Skin epidermis (tissue), 12 donors: ENCODE measurements around the gene TP63.
"Not testable (repeated sequence)": the region's sequence is repeated elsewhere in the genome, so short reads cannot be mapped to it uniquely, and the experiment has no call there.

ENCODE experiments used
- H3K27ac ChIP-seq, 21 experiments: fragments of 200-600 bp; sonication (generic) in 11 of 21; one replicate each; pipeline ENCODE4 v1.5.0; 2020; ENCODE audit warnings: mild to moderate bottlenecking in 3 of 21, inconsistent platforms in 2 of 21, moderate library complexity in 2 of 21
- H3K4me3 ChIP-seq, 7 experiments: fragments of 200-600 bp; sonication (generic) in 2 of 7; one replicate each; pipeline ENCODE4 v1.5.0; 2020; ENCODE audit warnings: inconsistent platforms in 2 of 7, mild to moderate bottlenecking in 2 of 7, moderate library complexity in 1 of 7

The TP63 gene

GRCh38 chr3:189631373-189631408, at the start of gene TP63:
Gene TP63, plus strand, starts transcription at chr3:189631389. Its CDS starts 127 bp downstream, at chr3:189631516.
- no peak within 1 kb of the TSS for H3K4me3 ChIP-seq
- peak within 1 kb of the TSS in 5 of 21 experiments; percentile 6 to 52 (median 20) for H3K27ac ChIP-seq

DNA sequence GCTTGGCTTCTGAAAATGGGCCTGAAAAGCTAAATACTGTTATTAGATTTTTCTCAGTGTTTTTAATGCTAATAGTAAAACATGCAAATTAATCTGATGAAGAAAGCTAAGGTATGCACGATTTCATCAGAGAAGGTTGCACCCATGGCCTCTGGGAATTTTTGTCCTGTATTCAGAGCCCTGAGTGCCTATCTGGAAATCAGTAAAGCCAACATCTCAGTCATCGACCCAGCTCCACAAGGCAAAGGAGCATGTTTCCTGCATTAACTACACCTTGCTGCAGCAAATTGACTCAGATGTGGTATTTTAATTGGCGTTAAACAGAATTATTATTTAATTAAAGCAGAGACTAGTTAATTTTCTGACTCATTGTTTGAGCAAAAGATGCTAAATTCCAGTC, 49.0 kb upstream of the TP63 start:
- Histone ChIP-seq H3K27ac (peak overlapping the region in 1 of 21 experiments; percentile 39), H3K4me3 (no peak overlapping the region)

- H3K4me3 ChIP-seq, result no peak overlapping the region
- peak overlapping the region in 5 of 21 experiments; percentile 1 to 73 (median 48) for H3K27ac ChIP-seq
Observed at GRCh38 chr3:189584645-189585044, 46.5 kb upstream of the TP63 start.

- H3K27ac ChIP-seq, result peak overlapping the region in 4 of 21 experiments; percentile 45 to 74 (median 51)
- H3K4me3 ChIP-seq, result no peak overlapping the region
Observed at GRCh38 chr3:189586941-189587663, 44.1 kb upstream of the TP63 start.

DNA sequence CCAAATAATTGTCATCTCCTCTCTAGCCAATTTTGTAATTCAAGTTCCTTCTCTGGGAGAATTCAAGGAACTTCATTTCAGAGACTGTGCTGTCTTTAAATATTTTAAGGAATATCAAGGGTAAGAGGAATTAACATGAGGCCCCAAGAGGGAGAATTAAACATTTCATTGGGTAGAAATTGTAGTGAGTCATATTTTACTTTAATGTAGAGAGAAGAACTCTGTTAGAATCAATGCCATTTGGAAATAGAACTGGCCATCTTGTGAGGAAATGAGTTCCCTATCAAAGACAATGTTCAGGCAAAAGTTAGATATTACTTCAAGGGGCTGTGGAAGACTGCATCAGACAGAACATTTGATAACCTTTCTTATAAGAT, 43.5 kb upstream of the TP63 start:
- Histone ChIP-seq H3K27ac (peak overlapping the region in 12 of 21 experiments; percentile 15 to 77 (median 47)), H3K4me3 (no peak overlapping the region)

GRCh38 chr3:189588070-189588469, 43.1 kb upstream of the TP63 start:
- peak overlapping the region in 13 of 21 experiments; percentile 15 to 77 (median 46) for H3K27ac ChIP-seq

GRCh38 chr3:189588475-189589178, 42.6 kb upstream of the TP63 start:
- no peak overlapping the region for H3K4me3 ChIP-seq
- H3K27ac ChIP-seq, result peak overlapping the region in 13 of 21 experiments; percentile 21 to 77 (median 49)

More at GRCh38 chr3:189588070-189588469, 43.1 kb upstream of the TP63 start:
- no peak overlapping the region for H3K4me3 ChIP-seq

GRCh38 chr3:189589179-189589569, 42.0 kb upstream of the TP63 start:
- peak overlapping the region in 9 of 21 experiments; percentile 26 to 77 (median 53) for H3K27ac ChIP-seq
- no peak overlapping the region for H3K4me3 ChIP-seq

- Histone ChIP-seq H3K4me3 (no peak overlapping the region), H3K27ac (no peak overlapping the region)
Observed at GRCh38 chr3:189590223-189590622, 41.0 kb upstream of the TP63 start.

DNA sequence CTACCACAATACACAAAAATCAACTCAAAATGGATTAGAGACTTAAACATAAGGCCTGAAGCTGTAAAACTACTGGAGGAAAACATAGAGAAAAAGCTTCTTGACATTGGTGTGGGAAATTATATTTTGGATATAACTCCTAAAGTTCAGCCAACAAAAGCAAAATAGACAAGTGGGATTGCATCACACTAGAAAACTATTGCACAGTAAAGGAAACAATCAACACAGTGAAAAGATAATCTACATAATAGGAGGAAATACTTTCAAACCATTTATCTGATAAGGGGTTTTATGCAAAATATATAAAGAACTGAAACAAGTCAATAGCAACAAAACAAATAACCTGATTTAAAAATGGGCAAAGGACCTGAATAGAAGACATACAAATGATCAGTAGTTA, 37.6 kb upstream of the TP63 start:
- Histone ChIP-seq H3K27ac (no peak overlapping the region), H3K4me3 (no peak overlapping the region)

DNA sequence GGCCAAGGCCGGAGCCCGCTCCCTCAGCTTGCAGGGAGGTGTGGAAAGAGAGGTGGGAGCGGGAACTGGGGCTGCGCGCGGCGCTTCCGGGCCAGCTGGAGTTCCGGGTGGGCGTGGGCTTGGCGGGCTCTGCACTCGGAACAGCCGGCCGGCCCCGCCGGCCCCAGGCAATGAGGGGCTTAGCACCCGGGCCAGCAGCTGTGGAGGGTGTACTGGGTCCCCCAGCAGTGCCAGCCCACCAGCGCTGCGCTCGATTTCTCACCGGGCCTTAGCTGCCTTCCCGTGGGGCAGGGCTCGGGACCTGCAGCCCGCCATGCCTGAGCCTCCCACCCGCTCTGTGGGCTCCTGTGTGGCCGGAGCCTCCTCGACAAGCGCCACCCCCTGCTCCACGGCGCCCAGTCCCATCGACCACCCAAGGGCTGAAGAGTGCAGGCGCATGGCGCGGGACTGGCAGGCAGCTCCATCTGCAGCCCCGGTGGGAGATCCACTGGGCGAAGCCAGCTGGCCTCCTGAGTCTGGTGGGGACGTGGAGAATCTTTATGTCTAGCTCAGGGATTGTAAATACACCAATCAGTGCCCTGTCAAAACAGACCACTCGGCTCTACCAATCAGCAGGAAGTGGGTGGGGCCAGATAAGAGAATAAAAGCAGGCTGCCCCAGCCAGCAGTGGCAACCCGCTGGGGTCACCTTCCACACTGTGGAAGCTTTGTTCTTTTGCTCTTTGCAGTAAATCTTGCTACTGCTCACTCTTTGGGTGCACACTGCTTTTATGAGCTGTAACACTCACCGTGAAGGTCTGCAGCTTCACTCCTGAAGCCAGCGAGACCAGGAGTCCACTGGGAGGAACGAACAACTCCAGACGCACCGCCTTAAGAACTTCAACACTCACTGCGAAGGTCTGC, 34.9 kb upstream of the TP63 start:
- H3K27ac ChIP-seq, H3K4me3 ChIP-seq: not testable (repeated sequence)

- Histone ChIP-seq H3K4me3 (no peak overlapping the region), H3K27ac (no peak overlapping the region)
Observed at GRCh38 chr3:189597918-189598317, 33.3 kb upstream of the TP63 start.

DNA sequence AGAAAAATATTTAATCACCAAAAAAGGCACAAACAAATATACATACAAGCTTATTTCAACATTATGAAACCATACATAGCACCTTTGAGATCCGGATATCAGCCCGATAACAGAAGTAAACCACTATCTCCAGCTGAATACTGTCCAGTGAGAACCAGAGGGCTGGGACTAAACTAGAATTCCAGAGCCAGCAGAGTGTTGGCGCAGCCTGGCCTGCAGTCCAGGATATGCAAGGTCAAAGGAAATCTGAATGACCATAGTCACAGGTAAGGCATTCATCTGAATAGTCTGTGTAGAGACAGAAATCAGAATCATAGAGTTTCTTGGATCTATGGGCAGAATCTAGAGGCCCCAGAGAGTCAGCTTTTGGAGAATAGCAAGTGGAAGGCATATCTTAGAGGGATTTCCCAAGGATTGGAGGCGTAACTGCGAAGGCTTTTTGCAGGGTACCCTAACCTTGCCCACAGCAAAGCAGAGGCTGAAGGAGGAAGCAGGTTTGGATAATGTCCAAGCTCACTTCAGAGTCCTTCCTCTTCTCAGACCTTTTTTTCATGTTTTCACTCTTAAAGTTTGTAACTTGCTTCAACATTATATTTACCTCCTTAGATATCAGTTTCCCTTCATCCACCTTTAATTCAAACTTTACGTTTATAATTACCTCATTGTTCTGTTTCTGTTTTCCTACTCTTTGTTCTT, 32.5 kb upstream of the TP63 start:
- no peak overlapping the region for H3K4me3 ChIP-seq
- H3K27ac ChIP-seq, result no peak overlapping the region

DNA sequence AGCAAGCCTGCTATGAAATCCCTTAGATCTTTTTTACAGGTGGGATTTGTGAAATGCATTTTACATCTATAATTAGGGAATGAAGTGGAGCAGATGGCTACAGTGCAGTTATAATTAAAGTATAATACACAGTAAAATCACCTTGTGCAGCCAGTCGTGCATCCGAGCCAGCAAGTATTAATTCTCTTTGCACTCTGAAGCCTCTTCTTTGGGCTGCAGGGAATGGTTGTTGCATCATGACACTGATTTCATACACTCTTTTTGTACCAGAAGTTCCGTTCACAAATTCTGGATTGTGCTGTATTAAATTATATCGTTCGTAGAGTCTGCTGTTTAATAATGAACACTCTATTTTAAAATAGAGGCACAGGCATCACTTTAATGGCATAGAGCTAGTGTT, 28.7 kb upstream of the TP63 start:
- no peak overlapping the region for H3K4me3 ChIP-seq

DNA sequence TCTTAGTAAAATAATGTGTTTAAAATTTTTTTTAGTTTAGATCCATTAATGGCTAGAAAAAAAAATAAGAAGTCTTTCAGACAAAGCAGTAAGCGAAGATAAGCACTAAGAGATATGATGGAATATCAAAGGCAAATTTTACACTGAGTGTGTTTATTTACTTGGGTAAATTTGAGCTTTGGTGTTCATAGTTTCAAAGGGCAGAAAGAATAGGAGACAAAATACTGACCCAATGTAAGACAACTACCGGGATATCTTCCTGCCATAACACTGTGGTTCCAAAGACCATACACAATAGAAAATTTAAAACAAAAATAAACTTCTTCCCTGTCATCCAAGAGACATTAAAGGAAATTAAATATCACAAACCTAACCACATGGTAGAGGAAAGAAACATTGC, 25.5 kb upstream of the TP63 start:
- Histone ChIP-seq H3K4me3 (no peak overlapping the region), H3K27ac (no peak overlapping the region)

More for the DNA sequence above, 28.7 kb upstream of the TP63 start:
- H3K27ac ChIP-seq, result no peak overlapping the region

DNA sequence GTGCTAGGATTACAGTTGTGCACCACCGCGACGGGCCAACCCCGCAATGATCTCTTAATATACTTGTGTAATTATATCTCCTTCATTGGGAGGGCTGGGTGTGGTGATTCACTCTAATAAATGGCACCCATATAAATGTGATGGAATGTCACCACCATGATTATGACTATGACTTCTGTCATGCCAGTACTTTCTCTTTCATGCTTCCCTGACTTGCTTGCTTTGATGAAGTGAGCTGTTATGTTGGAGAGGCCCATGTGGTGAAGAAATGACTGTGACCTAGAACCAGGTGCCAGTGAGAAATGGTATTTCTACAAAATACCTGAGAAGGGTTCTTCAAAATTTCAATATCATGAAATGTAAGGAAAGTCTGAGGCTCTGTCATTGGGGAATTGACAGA, 24.4 kb upstream of the TP63 start:
- no peak overlapping the region for H3K27ac ChIP-seq
- no peak overlapping the region for H3K4me3 ChIP-seq

- H3K4me3 ChIP-seq, H3K27ac ChIP-seq: not testable (repeated sequence)
Observed at GRCh38 chr3:189612641-189613040, 18.5 kb upstream of the TP63 start.

DNA sequence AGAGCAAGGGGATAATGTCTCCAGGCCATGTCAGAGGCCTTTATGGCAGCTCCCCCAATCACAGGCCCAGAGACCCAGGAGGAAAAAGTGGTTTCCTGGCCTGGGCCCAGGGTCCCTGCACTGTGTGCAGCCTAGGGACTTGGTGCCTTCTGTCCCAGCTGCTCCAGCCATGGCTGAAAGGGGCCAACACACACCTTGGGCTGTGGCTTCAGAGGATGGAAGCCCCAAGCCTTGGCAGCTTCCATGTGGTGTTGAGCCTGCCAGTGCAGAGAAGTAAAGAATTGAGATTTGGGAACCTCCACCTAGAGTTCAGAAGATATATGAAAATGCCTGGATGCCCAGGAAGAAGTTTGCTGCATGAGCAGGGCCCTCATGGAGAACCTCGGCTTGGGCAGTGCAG, 18.1 kb upstream of the TP63 start:
- Histone ChIP-seq H3K27ac (no peak overlapping the region), H3K4me3 (no peak overlapping the region)

- H3K27ac ChIP-seq, result no peak overlapping the region
- no peak overlapping the region for H3K4me3 ChIP-seq
Observed at GRCh38 chr3:189621948-189622603, 9.1 kb upstream of the TP63 start.

- H3K27ac ChIP-seq, result no peak overlapping the region
- H3K4me3 ChIP-seq, result no peak overlapping the region
Observed at GRCh38 chr3:189622629-189623028, 8.6 kb upstream of the TP63 start.
